OCI-LY3 (cell line): ENCODE measurements around the gene CACNB4.

Source experiments
- H2AFZ ChIP-seq: fragments of 200-600, 300-600 bp; shearing (Covaris generic); 2 replicates; pipeline ENCODE4 v1.6.0; 2014; ENCODE audit warnings: antibody characterized with exemption, low read depth, low read length
- H3K27ac ChIP-seq: fragments of 200-600, 300-600 bp; sonication (generic); 2 replicates; pipeline ENCODE4 v1.5.1; 2014; ENCODE audit warnings: mild to moderate bottlenecking, low read length, moderate library complexity, mixed read lengths
- H3K27me3 ChIP-seq: fragments of 200-600, 300-600 bp; sonication (generic); 2 replicates; pipeline ENCODE4 v1.6.1; 2014; ENCODE audit warnings: low read depth, low read length, mixed read lengths
- H3K36me3 ChIP-seq: fragments of 200-600, 300-600 bp; sonication (generic); replicated peaks from 2 replicates; pipeline ENCODE3; 2014; ENCODE audit warnings: low read depth, low read length, mixed read lengths
- H3K4me1 ChIP-seq: fragments of 300-600, 200-600 bp; sonication (generic); 2 replicates; pipeline ENCODE4 v1.6.1; 2014; ENCODE audit warnings: low read length, mixed read lengths
- H3K4me2 ChIP-seq: fragments of 200-600, 300-600 bp; sonication (generic); 2 replicates; pipeline ENCODE4 v1.6.1; 2014; ENCODE audit warnings: low read length, mixed read lengths
- H3K4me3 ChIP-seq: fragments of 300-600, 200-600 bp; sonication (generic); 2 replicates; pipeline ENCODE4 v1.5.1; 2014; ENCODE audit warnings: antibody characterized with exemption, mild to moderate bottlenecking, low read length, moderate library complexity
- H3K79me2 ChIP-seq: fragments of 300-600, 200-600 bp; shearing (Covaris generic); 2 replicates; pipeline ENCODE4 v1.6.1; 2014; ENCODE audit warnings: mild to moderate bottlenecking, low read length, mixed read lengths
- H3K9ac ChIP-seq: fragments of 300-600, 200-600 bp; shearing (Covaris generic); 2 replicates; pipeline ENCODE4 v1.6.0; 2014; ENCODE audit warnings: mild to moderate bottlenecking, low read length, moderate library complexity
- H3K9me3 ChIP-seq: fragments of 200-600, 300-600 bp; shearing (Covaris generic); 2 replicates; pipeline ENCODE4 v1.6.1; 2014; ENCODE audit warnings: low read length, mixed read lengths; ENCODE audit not compliant: insufficient read depth
- H4K20me1 ChIP-seq: fragments of 200-600, 300-600 bp; sonication (generic); 2 replicates; pipeline ENCODE4 v1.6.1; 2016; ENCODE audit warnings: low read length, mixed read lengths; ENCODE audit not compliant: insufficient read depth
- EZH2phosphoT487 ChIP-seq: fragments of 200-600 bp; shearing (Covaris generic); IDR thresholded peaks from 2 replicates; pipeline ENCODE4 v1.6.1; 2018; ENCODE audit warnings: antibody characterized with exemption, mixed run types, low read depth
- TF ChIP-seq, protein P1 (sequence below): fragments of 200-600, 300-600 bp; sonication (generic); IDR thresholded peaks from 2 replicates; pipeline ENCODE4 v1.5.1; 2014; ENCODE audit warnings: antibody characterized with exemption, low read length, low read depth

The CACNB4 gene

DNA sequence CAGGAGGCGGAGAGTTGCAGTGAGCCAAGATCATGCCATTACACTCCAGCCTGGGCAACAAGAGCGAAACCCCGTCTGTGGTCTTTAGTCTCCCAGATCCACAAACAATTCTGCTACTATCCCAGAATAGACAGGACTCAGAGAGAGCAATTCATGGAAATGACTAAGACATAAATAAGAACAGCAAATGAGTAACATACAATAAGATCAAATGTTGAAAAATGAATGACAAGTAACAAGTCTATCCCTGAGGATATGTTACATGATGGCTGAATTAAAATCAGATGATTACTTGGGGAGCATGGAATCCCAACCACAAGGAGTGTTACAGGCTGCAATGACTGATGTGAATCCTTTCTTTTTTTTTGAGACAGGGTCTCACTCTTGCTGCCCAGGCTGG lies 280.9 kb downstream of the CACNB4 start:
- H3K9me3 ChIP-seq: no peaks in the 10 kb centered on the region
- no peak for TF ChIP-seq EZH2phosphoT487
- TF ChIP-seq, protein P1, sequence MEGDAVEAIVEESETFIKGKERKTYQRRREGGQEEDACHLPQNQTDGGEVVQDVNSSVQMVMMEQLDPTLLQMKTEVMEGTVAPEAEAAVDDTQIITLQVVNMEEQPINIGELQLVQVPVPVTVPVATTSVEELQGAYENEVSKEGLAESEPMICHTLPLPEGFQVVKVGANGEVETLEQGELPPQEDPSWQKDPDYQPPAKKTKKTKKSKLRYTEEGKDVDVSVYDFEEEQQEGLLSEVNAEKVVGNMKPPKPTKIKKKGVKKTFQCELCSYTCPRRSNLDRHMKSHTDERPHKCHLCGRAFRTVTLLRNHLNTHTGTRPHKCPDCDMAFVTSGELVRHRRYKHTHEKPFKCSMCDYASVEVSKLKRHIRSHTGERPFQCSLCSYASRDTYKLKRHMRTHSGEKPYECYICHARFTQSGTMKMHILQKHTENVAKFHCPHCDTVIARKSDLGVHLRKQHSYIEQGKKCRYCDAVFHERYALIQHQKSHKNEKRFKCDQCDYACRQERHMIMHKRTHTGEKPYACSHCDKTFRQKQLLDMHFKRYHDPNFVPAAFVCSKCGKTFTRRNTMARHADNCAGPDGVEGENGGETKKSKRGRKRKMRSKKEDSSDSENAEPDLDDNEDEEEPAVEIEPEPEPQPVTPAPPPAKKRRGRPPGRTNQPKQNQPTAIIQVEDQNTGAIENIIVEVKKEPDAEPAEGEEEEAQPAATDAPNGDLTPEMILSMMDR: no peak
- peaks cover 13% of the 10 kb centered on the region for H3K4me1 ChIP-seq
- no peaks in the 10 kb centered on the region for H3K27me3 ChIP-seq
- H3K4me2 ChIP-seq: no peak overlapping the region
- H3K79me2 ChIP-seq: peaks cover 75% of the 10 kb centered on the region
- H3K36me3 ChIP-seq: peaks cover 24% of the 10 kb centered on the region
- H3K27ac ChIP-seq: no peak overlapping the region
- H3K9ac ChIP-seq: no peak overlapping the region
- H4K20me1 ChIP-seq: peaks cover 73% of the 10 kb centered on the region
- no peak overlapping the region for H2AFZ ChIP-seq
- H3K4me3 ChIP-seq: no peak overlapping the region

DNA sequence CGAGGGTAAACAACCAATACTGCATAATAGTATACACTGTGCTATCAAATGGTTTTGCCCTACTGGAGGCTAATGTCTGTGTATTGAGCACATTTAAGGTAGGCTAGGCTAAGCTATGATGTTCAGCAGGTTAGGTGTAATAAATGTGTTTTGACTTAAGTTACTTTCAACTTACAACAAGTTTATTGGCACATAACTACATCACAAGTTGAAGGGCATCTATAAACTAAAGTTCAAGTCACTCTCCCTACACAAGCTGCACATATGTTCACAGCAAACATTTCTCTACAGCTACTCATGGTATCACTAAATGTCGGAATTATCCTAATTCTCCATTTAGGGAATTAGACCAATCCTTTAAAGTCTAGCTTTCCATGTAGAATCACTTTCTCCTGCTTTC lies 282.0 kb downstream of the CACNB4 start:
- no peak for TF ChIP-seq EZH2phosphoT487
- TF ChIP-seq, protein P1: no peak
- H3K9ac ChIP-seq: no peak overlapping the region
- H3K9me3 ChIP-seq: no peaks in the 10 kb centered on the region
- H3K27me3 ChIP-seq: no peaks in the 10 kb centered on the region
- H3K27ac ChIP-seq: no peak overlapping the region
- H3K4me3 ChIP-seq: no peak overlapping the region
- H4K20me1 ChIP-seq: peaks cover 63% of the 10 kb centered on the region
- peaks cover 64% of the 10 kb centered on the region for H3K79me2 ChIP-seq
- H3K4me2 ChIP-seq: no peak overlapping the region
- peaks cover 23% of the 10 kb centered on the region for H3K36me3 ChIP-seq
- peaks cover 13% of the 10 kb centered on the region for H3K4me1 ChIP-seq
- no peak overlapping the region for H2AFZ ChIP-seq

DNA sequence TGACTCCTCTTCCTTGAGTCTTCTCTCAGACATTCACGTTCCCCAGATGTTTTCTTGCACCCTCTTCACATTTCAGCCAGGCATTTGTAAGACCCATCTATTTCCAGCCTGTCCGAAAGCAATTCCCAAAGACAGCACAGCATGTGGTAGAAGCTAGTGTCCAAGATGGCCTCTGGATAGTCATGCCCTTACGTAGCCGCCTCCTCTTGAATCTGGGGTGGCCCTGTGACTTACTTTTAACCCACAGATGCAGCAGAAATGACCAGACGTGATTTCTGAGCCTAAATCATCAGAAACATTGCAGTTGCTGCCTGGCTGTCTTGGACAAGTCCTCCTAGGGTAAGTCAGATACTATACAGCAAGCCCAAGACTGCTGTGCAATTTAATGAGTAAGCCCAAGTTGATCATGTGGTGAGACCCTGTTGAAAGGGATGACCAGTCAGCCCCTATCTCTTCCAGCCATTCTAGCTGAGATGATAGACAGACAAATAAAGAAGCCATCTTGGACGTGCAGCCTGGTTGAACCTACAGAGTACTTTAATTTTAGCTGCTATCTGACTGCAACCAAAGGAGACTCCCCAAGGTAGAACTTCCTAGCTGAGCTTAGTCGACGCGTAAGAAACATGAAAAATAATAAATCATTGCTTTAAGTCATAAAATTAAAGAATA lies 282.9 kb downstream of the CACNB4 start:
- TF ChIP-seq EZH2phosphoT487: no peak
- TF ChIP-seq, protein P1: no peak
- H3K9me3 ChIP-seq: no peaks in the 10 kb centered on the region
- no peak overlapping the region for H3K9ac ChIP-seq
- peaks cover 27% of the 10 kb centered on the region for H3K36me3 ChIP-seq
- peaks cover 57% of the 10 kb centered on the region for H4K20me1 ChIP-seq
- H3K4me3 ChIP-seq: no peak overlapping the region
- H3K27me3 ChIP-seq: no peaks in the 10 kb centered on the region
- H3K79me2 ChIP-seq: peaks cover 57% of the 10 kb centered on the region
- no peak overlapping the region for H3K27ac ChIP-seq
- H3K4me2 ChIP-seq: no peak overlapping the region
- peaks cover 13% of the 10 kb centered on the region for H3K4me1 ChIP-seq
- H2AFZ ChIP-seq: no peak overlapping the region

- Histone ChIP-seq H3K4me1 (no peaks in the 10 kb centered on the region), H3K36me3 (peaks cover 33% of the 10 kb centered on the region)
Observed at GRCh38 chr2:151810489-151810888, 288.4 kb downstream of the CACNB4 start.

More at GRCh38 chr2:151810489-151810888, 288.4 kb downstream of the CACNB4 start:
- Histone ChIP-seq H3K4me2 (no peak overlapping the region), H3K9me3 (no peaks in the 10 kb centered on the region), H3K27ac (no peak overlapping the region), H3K4me3 (no peak overlapping the region), H4K20me1 (peaks cover 4% of the 10 kb centered on the region), H3K9ac (no peak overlapping the region), H3K27me3 (no peaks in the 10 kb centered on the region), H3K79me2 (peaks cover 3% of the 10 kb centered on the region; the same call in 1 of the 2 replicates), H2AFZ (no peak overlapping the region)
- TF ChIP-seq EZH2phosphoT487: no peak
